ENCODE data around the gene RMDN3. TPM values are rescaled to one million over a fixed set of nuclear protein-coding genes. Genes with fewer than 3 reads are reported as not detected.

RMDN3 gene
- total RNA-seq, 2 experiments from 2014 or later = 30.9 to 33.1 TPM

DNA sequence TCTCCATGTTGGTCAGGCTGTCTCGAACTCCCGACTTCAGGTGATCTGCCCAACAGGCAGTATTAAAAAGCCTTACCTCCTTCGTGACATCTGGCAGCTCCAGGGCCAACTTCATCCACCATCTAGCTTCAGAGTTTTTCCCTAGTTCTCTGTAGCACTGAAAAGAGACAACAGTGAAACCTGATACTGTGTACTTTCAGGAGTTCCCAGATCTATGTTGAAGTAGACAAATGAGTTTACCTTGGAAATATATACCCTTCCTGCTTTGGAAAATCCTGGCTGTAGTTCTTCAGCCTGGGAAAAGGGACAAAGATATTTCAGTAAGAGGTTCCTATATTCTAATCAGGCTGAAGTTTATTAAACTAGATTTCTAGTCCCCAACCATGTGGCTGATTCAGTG, 18.0 kb downstream of the RMDN3 start:
- no peak overlapping the region for H3K4me3 Mint-ChIP-seq

DNA sequence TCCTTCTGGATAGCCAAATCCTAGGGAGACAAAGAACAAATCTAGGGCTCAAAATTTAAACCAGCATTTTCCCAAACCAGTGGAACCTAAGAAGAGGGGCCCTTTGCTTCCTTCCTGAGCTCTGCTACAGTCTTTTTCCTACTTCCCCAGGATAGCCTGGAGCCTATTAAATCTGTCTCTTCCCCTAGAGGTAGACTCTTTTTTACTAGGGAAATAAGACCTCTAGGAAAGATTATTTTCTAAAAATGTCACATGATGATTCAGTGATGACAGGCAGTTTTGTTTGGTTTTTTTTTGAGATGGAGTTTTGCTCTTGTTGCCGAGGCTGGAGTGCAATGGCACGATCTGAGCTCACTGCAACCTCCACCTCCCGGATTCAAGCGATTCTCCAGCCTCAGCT, 18.5 kb downstream of the RMDN3 start:
- ATAC-seq = no peak
- Mint-ChIP-seq H3K4me3 (no peak overlapping the region), H3K27me3 (no peaks in the 10 kb centered on the region), H3K9me3 (ENCODE audit: low read depth) (no peaks in the 10 kb centered on the region), H3K36me3 (peaks cover 55% of the 10 kb centered on the region), H3K4me1 (peaks cover 2% of the 10 kb centered on the region), H3K27ac (no peak overlapping the region)
- no peak for DNase-seq
- CTCF ChIA-PET = interaction anchor here (0.9 kb wide), 1 partner anchor 24 kb away, joined by 5 read pairs; no protein-coding TSS in a partner anchor

More for the DNA sequence above, 18.0 kb downstream of the RMDN3 start:
- CTCF ChIA-PET = interaction anchor here (2.8 kb wide), 1 partner anchor 45 kb away, joined by 10 read pairs; no protein-coding TSS in a partner anchor
- no peaks in the 10 kb centered on the region for H3K9me3 Mint-ChIP-seq (ENCODE audit: low read depth)
- peaks cover 53% of the 10 kb centered on the region for H3K36me3 Mint-ChIP-seq
- H3K27ac Mint-ChIP-seq = no peak overlapping the region
- ATAC-seq = no peak
- H3K4me1 Mint-ChIP-seq = peaks cover 2% of the 10 kb centered on the region
- no peak for DNase-seq
- no peaks in the 10 kb centered on the region for H3K27me3 Mint-ChIP-seq

DNA sequence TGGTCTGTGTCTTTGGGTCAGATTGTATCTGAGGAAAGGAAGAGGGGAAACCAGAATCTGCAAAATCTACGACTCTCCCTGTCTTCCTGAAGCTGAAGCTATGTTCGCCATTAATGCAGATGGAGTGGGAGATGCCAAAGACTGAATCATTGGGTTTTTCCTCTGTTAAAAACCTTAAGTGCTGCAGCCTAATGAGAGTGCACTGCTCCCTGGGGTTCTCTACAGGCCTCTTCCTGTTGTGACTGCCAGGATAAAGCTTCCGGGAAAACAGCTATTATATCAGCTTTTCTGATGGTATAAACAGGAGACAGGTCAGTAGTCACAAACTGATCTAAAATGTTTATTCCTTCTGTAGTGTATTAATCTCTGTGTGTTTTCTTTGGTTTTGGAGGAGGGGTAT, 24.0 kb downstream of the RMDN3 start:
- no peaks in the 10 kb centered on the region for H3K9me3 Mint-ChIP-seq (ENCODE audit: low read depth)
- DNase-seq = no peak
- peak overlapping the region; percentile 41 for H3K27ac Mint-ChIP-seq
- H3K4me3 Mint-ChIP-seq = no peak overlapping the region
- H3K4me1 Mint-ChIP-seq = no peaks in the 10 kb centered on the region
- ATAC-seq = no peak
- peaks cover 51% of the 10 kb centered on the region for H3K36me3 Mint-ChIP-seq
- H3K27me3 Mint-ChIP-seq = no peaks in the 10 kb centered on the region
- CTCF ChIA-PET = interaction anchor here (1.2 to 3.4 kb wide), 3 partner anchors 13 to 164 kb away, joined by 3 to 11 read pairs (median 3); no protein-coding TSS in a partner anchor

DNA sequence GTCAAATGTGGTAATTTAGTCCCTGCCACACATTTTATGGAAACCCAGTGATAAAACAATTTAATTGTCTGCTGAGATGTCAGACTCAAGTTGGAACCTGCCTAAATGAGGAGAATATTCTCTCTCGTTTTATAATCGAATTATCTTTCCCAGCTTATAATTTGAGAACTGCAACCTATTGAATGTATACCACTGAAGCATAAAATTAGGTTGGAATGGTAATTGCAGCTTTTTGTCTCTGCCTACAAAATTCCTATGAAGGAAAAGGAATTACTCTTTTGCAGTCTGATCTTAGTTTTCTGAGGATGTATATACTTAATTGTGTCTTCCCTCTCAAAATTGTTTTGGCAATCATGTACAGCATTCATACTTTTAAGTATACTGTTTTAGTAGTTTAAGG, 31.1 kb downstream of the RMDN3 start:
- Mint-ChIP-seq H3K4me1 (peaks cover 16% of the 10 kb centered on the region), H3K4me3 (no peak overlapping the region), H3K9me3 (ENCODE audit: low read depth) (no peaks in the 10 kb centered on the region), H3K27me3 (no peaks in the 10 kb centered on the region), H3K27ac (no peak overlapping the region), H3K36me3 (peaks cover 38% of the 10 kb centered on the region)
- DNase-seq (no peak), ATAC-seq (no peak)
- CTCF ChIA-PET = interaction anchor here (0.7 to 0.9 kb wide), 3 partner anchors 17 to 204 kb away, joined by 3 read pairs; no protein-coding TSS in a partner anchor

DNA sequence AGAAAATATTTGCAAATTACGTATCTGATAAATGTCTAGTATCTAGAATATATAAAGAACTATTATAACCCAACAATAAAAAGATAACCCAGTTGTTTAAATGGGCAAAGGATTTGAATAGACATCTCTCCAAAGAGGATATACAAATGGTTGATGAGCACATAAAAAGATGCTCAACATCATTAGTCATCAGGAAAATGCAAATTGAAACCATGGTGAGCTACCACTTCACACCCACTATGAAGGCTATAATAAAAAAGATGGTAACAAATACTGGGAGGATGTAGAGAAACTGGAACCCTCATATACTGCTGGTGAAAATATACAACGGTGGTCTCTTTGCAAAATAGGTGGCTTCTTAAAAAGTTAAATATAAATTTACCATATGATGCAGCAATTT, 32.1 kb downstream of the RMDN3 start:
- Mint-ChIP-seq H3K4me1 (peaks cover 16% of the 10 kb centered on the region), H3K9me3 (ENCODE audit: low read depth) (no peaks in the 10 kb centered on the region), H3K4me3 (no peak overlapping the region), H3K36me3 (peaks cover 39% of the 10 kb centered on the region), H3K27me3 (no peaks in the 10 kb centered on the region), H3K27ac (no peak overlapping the region)
- CTCF ChIA-PET = interaction anchor here (0.7 kb wide), 1 partner anchor 17 kb away, joined by 3 read pairs; no protein-coding TSS in a partner anchor
- DNase-seq (no peak), ATAC-seq (no peak)

DNA sequence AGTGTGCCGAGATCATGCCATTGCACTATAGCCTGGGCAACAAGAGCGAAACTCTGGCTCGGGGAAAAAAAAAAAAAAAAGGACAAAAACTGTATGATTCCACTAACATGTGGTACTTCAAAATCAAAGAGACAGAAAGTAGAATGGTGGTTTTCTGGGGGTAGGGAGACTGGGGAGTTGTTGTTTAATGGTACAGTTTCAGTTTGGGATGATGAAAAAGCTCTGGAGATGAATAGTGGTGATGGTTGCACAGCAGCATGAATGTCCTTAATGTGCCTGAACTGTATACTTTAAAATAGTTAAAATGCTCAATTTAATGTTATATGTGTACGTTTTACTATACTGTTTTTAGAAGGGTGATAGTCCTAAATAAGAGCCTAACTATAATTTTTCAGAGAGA, 32.7 kb downstream of the RMDN3 start:
- H3K27me3 Mint-ChIP-seq = no peaks in the 10 kb centered on the region
- peaks cover 41% of the 10 kb centered on the region for H3K36me3 Mint-ChIP-seq

DNA sequence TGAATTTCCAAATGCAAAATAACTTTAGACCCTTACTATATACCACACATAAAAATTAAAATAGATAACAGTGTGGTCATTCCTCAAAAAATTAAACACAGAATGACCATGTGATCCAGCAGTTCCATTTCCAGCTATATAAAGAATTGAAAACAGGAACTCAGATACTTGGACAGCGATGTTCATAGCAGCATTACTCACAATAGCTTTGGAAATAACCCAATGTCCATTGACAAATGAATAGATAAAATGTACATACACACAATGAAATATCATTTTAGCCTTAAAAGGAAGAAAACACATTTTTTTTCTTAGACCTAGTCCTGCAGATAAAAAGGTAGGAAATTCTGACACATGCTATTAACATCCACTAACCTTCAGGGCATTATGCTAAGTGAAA, 33.4 kb downstream of the RMDN3 start:
- CTCF ChIA-PET = interaction anchor here (1.0 kb wide), 2 partner anchors 19 to 43 kb away, joined by 3 read pairs; no protein-coding TSS in a partner anchor
- Mint-ChIP-seq H3K4me3 (no peak overlapping the region), H3K36me3 (peaks cover 42% of the 10 kb centered on the region), H3K4me1 (peaks cover 16% of the 10 kb centered on the region), H3K9me3 (ENCODE audit: low read depth) (no peaks in the 10 kb centered on the region), H3K27ac (no peak overlapping the region), H3K27me3 (no peaks in the 10 kb centered on the region)
- DNase-seq (no peak), ATAC-seq (no peak)

More for the DNA sequence above, 32.7 kb downstream of the RMDN3 start:
- H3K4me1 Mint-ChIP-seq = peaks cover 16% of the 10 kb centered on the region
- CTCF ChIA-PET = interaction anchor here (0.7 kb wide), 1 partner anchor 16 kb away, joined by 3 read pairs; no protein-coding TSS in a partner anchor
- ATAC-seq (no peak), DNase-seq (no peak)
- no peaks in the 10 kb centered on the region for H3K9me3 Mint-ChIP-seq (ENCODE audit: low read depth)
- no peak overlapping the region for H3K4me3 Mint-ChIP-seq
- peak overlapping the region; percentile 17 for H3K27ac Mint-ChIP-seq

DNA sequence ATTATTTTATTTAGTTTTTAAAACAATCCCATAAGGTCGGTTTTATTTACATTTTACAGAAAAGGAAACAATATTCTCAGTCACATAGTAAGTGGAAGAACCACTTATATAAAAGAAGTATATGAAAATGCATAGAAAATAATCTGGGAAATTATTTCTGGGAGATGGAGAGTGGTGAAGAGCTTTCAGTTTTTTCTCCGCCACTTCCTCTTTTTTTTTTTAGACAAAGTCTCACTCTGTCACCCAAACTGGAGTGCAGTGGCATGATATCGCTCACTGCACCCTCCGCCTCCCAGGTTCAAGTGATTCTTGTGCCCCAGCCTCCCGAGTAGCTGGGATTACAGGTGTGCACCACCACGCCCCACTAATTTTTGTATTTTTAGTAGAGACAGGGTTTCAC, 38.9 kb downstream of the RMDN3 start:
- no peaks in the 10 kb centered on the region for H3K9me3 Mint-ChIP-seq (ENCODE audit: low read depth)
- no peak for ATAC-seq
- peaks cover 50% of the 10 kb centered on the region for H3K36me3 Mint-ChIP-seq
- no peaks in the 10 kb centered on the region for H3K27me3 Mint-ChIP-seq
- H3K4me3 Mint-ChIP-seq = no peak overlapping the region
- H3K27ac Mint-ChIP-seq = no peak overlapping the region
- no peak for DNase-seq
- CTCF ChIA-PET = no interaction called here
- peaks cover 2% of the 10 kb centered on the region for H3K4me1 Mint-ChIP-seq

DNA sequence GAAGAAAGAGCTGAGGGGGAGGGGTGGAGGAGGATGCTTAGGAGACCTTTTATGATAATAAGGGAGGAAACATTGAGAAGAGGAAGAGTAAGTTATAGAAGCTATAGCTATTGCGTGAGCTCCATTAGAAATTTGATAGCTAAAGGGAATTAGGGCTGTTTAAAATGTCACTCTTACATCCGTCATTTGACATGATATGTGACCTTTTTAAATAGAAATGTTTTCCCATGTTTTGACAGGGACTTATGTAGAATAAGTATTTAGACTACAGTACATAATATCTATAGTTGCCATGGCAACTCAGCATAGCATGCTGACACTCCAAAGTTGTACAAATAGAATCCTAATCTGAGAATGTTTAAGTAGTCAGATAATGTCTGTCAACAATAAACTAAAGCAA, 40.9 kb downstream of the RMDN3 start:
- Mint-ChIP-seq H3K4me3 (no peak overlapping the region), H3K36me3 (peaks cover 50% of the 10 kb centered on the region), H3K4me1 (peaks cover 2% of the 10 kb centered on the region), H3K27me3 (no peaks in the 10 kb centered on the region), H3K9me3 (ENCODE audit: low read depth) (no peaks in the 10 kb centered on the region), H3K27ac (no peak overlapping the region)
- DNase-seq (no peak), ATAC-seq (no peak)
- CTCF ChIA-PET = interaction anchor here (0.9 to 2.0 kb wide), 3 partner anchors 9 to 69 kb away, joined by 3 to 4 read pairs (median 4); no protein-coding TSS in a partner anchor

DNA sequence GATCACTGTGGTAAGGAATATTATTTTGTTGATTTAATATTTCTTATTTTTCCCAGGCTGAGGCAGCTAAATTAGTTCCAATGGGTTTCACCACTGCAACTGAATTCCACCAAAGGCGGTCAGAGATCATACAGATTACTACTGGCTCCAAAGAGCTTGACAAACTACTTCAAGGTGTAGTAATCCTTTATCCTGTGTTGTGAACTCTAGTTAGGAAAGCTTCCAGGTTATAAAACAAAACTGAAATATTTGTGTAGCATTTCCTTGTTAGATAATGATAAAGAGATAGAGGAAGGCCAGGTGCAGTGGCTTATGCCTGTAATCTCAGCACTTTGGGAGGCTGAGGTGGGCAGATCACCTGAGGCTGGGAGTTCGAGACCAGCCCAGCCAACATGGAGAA, 48.9 kb downstream of the RMDN3 start:
- peaks cover 13% of the 10 kb centered on the region for H3K4me1 Mint-ChIP-seq
- H3K27me3 Mint-ChIP-seq = no peaks in the 10 kb centered on the region
- CTCF ChIA-PET = interaction anchor here (0.5 to 2.3 kb wide), 3 partner anchors 16 to 76 kb away, joined by 3 to 8 read pairs (median 3); no protein-coding TSS in a partner anchor
- no peak overlapping the region for H3K4me3 Mint-ChIP-seq
- no peak overlapping the region for H3K27ac Mint-ChIP-seq
- H3K9me3 Mint-ChIP-seq (ENCODE audit: low read depth) = no peaks in the 10 kb centered on the region
- ATAC-seq (no peak), DNase-seq (no peak)
- peaks cover 47% of the 10 kb centered on the region for H3K36me3 Mint-ChIP-seq

DNA sequence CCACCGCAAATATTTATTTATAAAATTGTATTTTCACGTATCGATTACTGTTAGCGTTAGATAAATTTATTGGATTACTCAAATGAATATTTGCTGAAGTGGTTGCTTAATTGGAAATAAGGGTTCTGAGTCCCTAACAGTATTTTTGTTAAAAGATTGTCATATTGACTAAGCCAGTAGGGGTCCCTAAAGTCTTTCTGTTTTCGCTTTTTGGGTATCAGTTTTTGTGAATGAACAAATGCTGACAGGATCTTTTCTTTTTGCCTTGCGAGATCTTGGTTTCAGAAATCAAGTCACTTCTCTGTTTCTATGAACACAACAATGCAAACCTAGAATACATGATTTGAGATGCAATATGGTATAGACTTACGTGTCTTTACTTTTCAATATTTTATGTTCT, 53.0 kb downstream of the RMDN3 start:
- H3K27me3 Mint-ChIP-seq = no peaks in the 10 kb centered on the region
- DNase-seq (no peak), ATAC-seq (no peak)
- CTCF ChIA-PET = interaction anchor here (0.9 to 1.9 kb wide), 2 partner anchors 80 to 192 kb away, joined by 3 to 13 read pairs; partner anchors contain the start of gene VPS18
- peaks cover 42% of the 10 kb centered on the region for H3K4me1 Mint-ChIP-seq
- peaks cover 61% of the 10 kb centered on the region for H3K36me3 Mint-ChIP-seq
- no peaks in the 10 kb centered on the region for H3K9me3 Mint-ChIP-seq (ENCODE audit: low read depth)
- H3K4me3 Mint-ChIP-seq = no peak overlapping the region
- H3K27ac Mint-ChIP-seq = no peak overlapping the region

DNA sequence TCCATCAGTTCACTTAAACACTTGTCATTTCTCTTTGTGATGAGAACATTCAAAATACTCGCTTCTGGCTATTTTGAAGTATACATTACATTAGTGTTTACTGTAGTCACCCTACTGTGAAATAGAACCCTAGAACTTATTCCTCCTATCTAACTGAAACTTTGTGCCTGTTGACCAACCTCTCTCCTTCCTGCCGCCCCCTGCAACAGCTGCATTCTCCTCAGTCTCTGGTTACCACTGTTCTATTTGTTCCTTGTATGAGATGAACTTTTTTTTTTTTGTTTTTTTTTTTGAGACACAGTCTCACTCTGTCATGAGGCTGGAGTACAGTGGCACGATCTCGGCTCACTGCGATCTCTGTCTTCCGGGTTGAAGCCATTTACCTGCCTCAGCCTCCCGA, 57.1 kb downstream of the RMDN3 start:
- ATAC-seq (no peak), DNase-seq (no peak)
- no peaks in the 10 kb centered on the region for H3K9me3 Mint-ChIP-seq (ENCODE audit: low read depth)
- H3K4me3 Mint-ChIP-seq = peak overlapping the region; percentile 38
- peaks cover 57% of the 10 kb centered on the region for H3K36me3 Mint-ChIP-seq
- peaks cover 51% of the 10 kb centered on the region for H3K4me1 Mint-ChIP-seq
- CTCF ChIA-PET = interaction anchor here (1.2 to 2.0 kb wide), 3 partner anchors 46 to 196 kb away, joined by 4 to 6 read pairs (median 5); partner anchors contain the start of gene VPS18
- no peaks in the 10 kb centered on the region for H3K27me3 Mint-ChIP-seq
- peak overlapping the region; percentile 69 for H3K27ac Mint-ChIP-seq

DNA sequence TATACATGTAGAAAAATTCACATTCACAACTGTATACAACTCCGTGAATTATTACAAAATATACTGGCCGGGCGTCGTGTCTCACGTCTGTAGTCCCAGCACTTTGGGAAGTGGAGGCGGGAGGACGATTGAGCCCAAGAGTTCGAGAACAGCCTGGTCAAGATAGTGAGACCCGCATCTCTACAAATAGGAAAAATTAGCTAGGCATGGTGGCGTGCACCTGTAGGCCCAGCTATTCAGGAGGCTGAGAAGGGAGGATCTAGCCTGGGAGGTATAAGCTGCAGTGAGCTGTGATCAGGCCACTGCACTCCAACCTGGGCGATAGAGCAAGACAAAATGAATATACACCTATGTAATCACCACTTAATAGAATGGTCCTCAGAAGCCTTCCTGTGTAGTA, 58.8 kb downstream of the RMDN3 start:
- CTCF ChIA-PET = interaction anchor here (1.7 to 3.1 kb wide), 5 partner anchors 12 to 198 kb away, joined by 5 to 18 read pairs (median 10); partner anchors contain the start of gene VPS18
- DNase-seq (no peak), ATAC-seq (no peak)
- H3K4me3 Mint-ChIP-seq = peak overlapping the region; percentile 98
- no peaks in the 10 kb centered on the region for H3K27me3 Mint-ChIP-seq
- H3K27ac Mint-ChIP-seq = peak overlapping the region; percentile 100
- H3K4me1 Mint-ChIP-seq = peaks cover 49% of the 10 kb centered on the region
- H3K36me3 Mint-ChIP-seq = peaks cover 48% of the 10 kb centered on the region
- H3K9me3 Mint-ChIP-seq (ENCODE audit: low read depth) = no peaks in the 10 kb centered on the region

DNA sequence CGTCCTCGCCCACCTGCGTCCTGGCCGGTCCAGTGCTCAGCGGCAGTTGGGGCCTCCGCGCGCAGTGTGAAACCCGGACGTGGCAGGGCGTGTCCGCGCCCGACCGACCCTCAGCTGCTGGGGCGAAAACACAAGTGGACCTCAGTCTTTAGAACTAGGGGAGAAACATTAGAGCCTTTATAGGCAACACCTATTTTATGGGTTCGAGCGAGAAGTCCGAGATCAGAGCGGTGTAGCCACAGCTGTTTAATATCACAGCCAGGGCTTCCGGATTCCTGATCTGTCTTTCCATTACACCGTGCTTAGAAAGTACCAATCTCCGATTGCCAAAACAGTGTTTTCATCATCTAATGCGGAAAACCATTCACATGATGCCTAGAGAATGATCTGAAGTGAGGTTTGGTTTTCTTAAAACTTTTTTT, 59.6 kb downstream of the RMDN3 start:
- peak; percentile 48 for ATAC-seq
- Mint-ChIP-seq H3K36me3 (peaks cover 41% of the 10 kb centered on the region), H3K27me3 (no peaks in the 10 kb centered on the region), H3K9me3 (ENCODE audit: low read depth) (no peaks in the 10 kb centered on the region), H3K4me1 (peaks cover 46% of the 10 kb centered on the region), H3K4me3 (peak overlapping the region; percentile 98), H3K27ac (peak overlapping the region; percentile 100)
- no peak for DNase-seq
- CTCF ChIA-PET = interaction anchor here (0.7 to 3.1 kb wide), 10 partner anchors 13 to 208 kb away, joined by 3 to 18 read pairs (median 8); partner anchors contain the start of genes RPUSD2 and VPS18
